HCT116 (cell line): ENCODE measurements around the gene PATL2. TPM values are rescaled to one million over a fixed set of nuclear protein-coding genes. Genes with fewer than 3 reads are reported as not detected.

ENCODE experiments used
- ATAC-seq: fragments of 200-7000 bp; cut with Tn5 transposase; 2 replicates; pipeline ENCODE4 v1.9.1; 2020; ENCODE audit warnings: mild to moderate bottlenecking, moderate library complexity
- BruUV-seq: library from RNA; stranded (reverse); fragments of 400-500 nt; replicated peaks from 2 replicates; lab custom pipeline; 2021; lab: Mats Ljungman, UMichigan
- CTCF ChIA-PET: fragments of 300-600 bp; sonication (Branson Sonifier 250); formaldehyde crosslinking; loops from one replicate; lab custom pipeline; 2021; ENCODE audit warnings: antibody characterized with exemption; lab: Charles Lee
- POLR2A ChIA-PET: fragments of 300-600, 350-600 bp; sonication (Branson Sonifier 250); formaldehyde crosslinking; loops from one replicate; lab custom pipeline; 2021; ENCODE audit warnings: antibody characterized with exemption; lab: Charles Lee
- RAD21 ChIA-PET, 2 experiments: fragments of 300-600 bp; sonication (Branson Sonifier 250); formaldehyde crosslinking; loops; one replicate each; lab custom pipeline; 2023; ENCODE audit warnings: low total read pairs in 2 of 2; ENCODE audit not compliant: uncharacterized antibody in 2 of 2, unreplicated experiment in 2 of 2, low non-redundant PET in 1 of 2; lab: Charles Lee
- DNase-seq: peaks from one replicate; pipeline ENCODE4 v3.0.0-alpha.2; 2010; ENCODE audit warnings: low read depth, low spot score
- H2AFZ ChIP-seq: fragments of 200-600 bp; shearing (Covaris generic), sonication (generic); 2 replicates; pipeline ENCODE4 v1.6.1; 2017; ENCODE audit warnings: low read depth, mixed run types, mixed read lengths, antibody characterized with exemption, low read length; ENCODE audit not compliant: poor library complexity, severe bottlenecking
- H3K27ac ChIP-seq: 2 replicates; pipeline ENCODE4 v1.5.1; 2012; ENCODE audit warnings: low read depth, low read length
- H3K27me3 ChIP-seq: fragments of 200-600 bp; sonication (generic); 2 replicates; pipeline ENCODE4 v1.6.1; 2016; ENCODE audit warnings: mixed run types, low read length, mixed read lengths; ENCODE audit not compliant: insufficient read depth
- H3K36me3 ChIP-seq, 2 experiments: fragments of 200-500 bp in 1 of 2; fragments of 200-600 bp in 1 of 2; sonication (Bioruptor generic) in 1 of 2; sonication (generic) in 1 of 2; 2 replicates each; pipeline versions ENCODE4 v1.5.1 to v1.6.1; 2014 to 2016; ENCODE audit warnings: low read length in 2 of 2, inconsistent platforms in 1 of 2, mixed read lengths in 1 of 2, mixed run types in 1 of 2; ENCODE audit not compliant: insufficient read depth in 2 of 2, control insufficient read depth in 1 of 2
- H3K4me1 ChIP-seq, 2 experiments: fragments of 200-600 bp in 1 of 2; sonication (generic) in 1 of 2; 2 replicates each; pipeline versions ENCODE4 v1.5.1 to v1.6.1; 2012 to 2017; ENCODE audit warnings: low read length in 2 of 2, inconsistent platforms in 1 of 2, mild to moderate bottlenecking in 1 of 2, mixed read lengths in 1 of 2, mixed run types in 1 of 2, moderate library complexity in 1 of 2; ENCODE audit not compliant: insufficient read depth in 2 of 2, control insufficient read depth in 1 of 2
- H3K4me2 ChIP-seq: fragments of 200-600 bp; sonication (generic); 2 replicates; pipeline ENCODE4 v1.6.1; 2017; ENCODE audit warnings: mixed run types, low read length, mixed read lengths
- H3K4me3 ChIP-seq, 2 experiments: fragments of 200-600 bp in 1 of 2; sonication (generic) in 1 of 2; replicated peaks in 1 of 2; 2 replicates each; pipeline ENCODE4 v1.5.1; 2011 to 2016; ENCODE audit warnings: low read length in 2 of 2, control low read depth in 1 of 2, low read depth in 1 of 2, mild to moderate bottlenecking in 1 of 2, mixed read lengths in 1 of 2, mixed run types in 1 of 2
- H3K79me2 ChIP-seq: fragments of 200-600 bp; sonication (generic); 2 replicates; pipeline ENCODE4 v1.6.1; 2017; ENCODE audit warnings: mild to moderate bottlenecking, mixed run types, low read length, moderate library complexity, mixed read lengths; ENCODE audit not compliant: insufficient read depth
- H3K9ac ChIP-seq: fragments of 200-600 bp; sonication (generic); 2 replicates; pipeline ENCODE4 v1.6.1; 2016; ENCODE audit warnings: low read length, mixed read lengths
- H3K9me2 ChIP-seq: fragments of 200-600 bp; sonication (generic), shearing (Covaris generic); 2 replicates; pipeline ENCODE4 v1.6.1; 2017; ENCODE audit warnings: mixed run types, mild to moderate bottlenecking, moderate library complexity; ENCODE audit not compliant: insufficient read depth
- H3K9me3 ChIP-seq, 2 experiments: fragments of 200-500 bp in 1 of 2; fragments of 200-600 bp in 1 of 2; sonication (Bioruptor generic) in 1 of 2; sonication (generic) in 1 of 2; 2 replicates each; pipeline ENCODE4 v1.6.1; 2014 to 2017; ENCODE audit warnings: low read length in 2 of 2, mixed read lengths in 2 of 2, inconsistent platforms in 1 of 2, low read depth in 1 of 2, mild to moderate bottlenecking in 1 of 2, mixed run types in 1 of 2, moderate library complexity in 1 of 2; ENCODE audit not compliant: control insufficient read depth in 1 of 2, insufficient read depth in 1 of 2
- H4K20me1 ChIP-seq: fragments of 200-600 bp; sonication (generic), shearing (Covaris generic); 2 replicates; pipeline ENCODE4 v1.6.1; 2017; ENCODE audit warnings: mixed run types, mild to moderate bottlenecking, moderate library complexity; ENCODE audit not compliant: insufficient read depth
- EGR1 ChIP-seq: IDR thresholded peaks from 2 replicates; pipeline ENCODE4 v1.6.1; 2012; ENCODE audit warnings: low read depth
- ELF1 ChIP-seq: IDR thresholded peaks from 2 replicates; pipeline ENCODE4 v1.6.1; 2012; ENCODE audit warnings: low read depth, borderline replicate concordance
- FOSL1 ChIP-seq: IDR thresholded peaks from 2 replicates; pipeline ENCODE4 v1.6.1; 2012; ENCODE audit warnings: low read depth
- POLR2AphosphoS5 ChIP-seq: IDR thresholded peaks from 2 replicates; pipeline ENCODE4 v1.6.1; 2011; ENCODE audit warnings: mild to moderate bottlenecking, low read depth, low read length, moderate library complexity
- SP1 ChIP-seq: IDR thresholded peaks from 2 replicates; pipeline ENCODE4 v1.6.1; 2012; ENCODE audit warnings: low read depth
- YY1 ChIP-seq: IDR thresholded peaks from 2 replicates; pipeline ENCODE4 v1.6.1; 2011; ENCODE audit warnings: low read length, low read depth, moderate library complexity, mild to moderate bottlenecking; ENCODE audit not compliant: insufficient replicate concordance; ENCODE audit errors: extremely low read depth
- ZBTB33 ChIP-seq: IDR thresholded peaks from 2 replicates; pipeline ENCODE4 v1.6.1; 2011; ENCODE audit warnings: mild to moderate bottlenecking, low read length, moderate library complexity; ENCODE audit not compliant: insufficient replicate concordance; ENCODE audit errors: extremely low read depth
- ZNF274 ChIP-seq: fragments of 200-500 bp; sonication (Bioruptor generic); IDR thresholded peaks from 2 replicates; pipeline ENCODE4 v1.6.1; 2014; ENCODE audit warnings: mild to moderate bottlenecking, low read depth, low read length, inconsistent platforms
- intact Hi-C: fragments of 100-400 bp; cut with micrococcal nuclease; formaldehyde crosslinking; loops from 2 replicates; pipeline ENCODE4 v1.10.0; 2022
- total RNA-seq: library from RNA; stranded (reverse); gene quantifications from one replicate; pipeline ENCODE4 v1.2.1, GENCODE V29; 2021; ENCODE audit not compliant: unreplicated experiment
- TF ChIP-seq, protein P1 (sequence below): IDR thresholded peaks from 2 replicates; pipeline ENCODE4 v1.6.1; 2012

Gene PATL2
- total RNA-seq, 1 experiment from 2014 or later: 1.2 TPM

DNA sequence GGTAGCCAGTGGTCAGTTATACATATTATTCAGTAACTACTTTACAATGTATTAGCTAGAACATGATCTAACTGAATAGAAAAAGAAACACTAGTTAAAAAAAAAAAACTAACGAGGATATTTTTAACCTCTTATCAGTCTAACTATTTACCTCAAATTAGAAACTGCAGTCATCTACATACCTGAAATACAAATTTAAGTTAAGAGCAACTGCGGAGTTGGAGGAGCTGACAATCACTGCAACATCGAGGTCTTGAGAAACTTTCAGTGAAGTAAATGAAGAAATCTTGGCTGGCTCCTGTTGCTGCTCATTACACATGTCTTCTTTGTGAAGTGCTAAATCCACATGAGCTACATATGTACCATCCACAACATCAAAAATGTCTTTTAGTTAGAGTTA is 54.2 kb downstream of the PATL2 start:
- no peak overlapping the region for H3K9ac ChIP-seq
- peaks cover 24 to 27% of the 10 kb centered on the region in 2 experiments for H3K36me3 ChIP-seq
- CTCF ChIA-PET: no interaction called here
- no peak overlapping the region for H3K4me2 ChIP-seq
- H3K4me3 ChIP-seq: no peak overlapping the region
- H3K79me2 ChIP-seq: peaks cover 15% of the 10 kb centered on the region; the same call in 1 of the 2 replicates
- POLR2A ChIA-PET: no interaction called here
- TF ChIP-seq, protein P1, sequence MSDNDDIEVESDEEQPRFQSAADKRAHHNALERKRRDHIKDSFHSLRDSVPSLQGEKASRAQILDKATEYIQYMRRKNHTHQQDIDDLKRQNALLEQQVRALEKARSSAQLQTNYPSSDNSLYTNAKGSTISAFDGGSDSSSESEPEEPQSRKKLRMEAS: no peak
- no peak for TF ChIP-seq FOSL1
- TF ChIP-seq EGR1: no peak
- TF ChIP-seq ZBTB33: no peak
- TF ChIP-seq POLR2AphosphoS5: no peak
- no peak for TF ChIP-seq ELF1
- H3K4me1 ChIP-seq: peaks cover 0 to 1% of the 10 kb centered on the region in 2 experiments; a peak in 2 of 4 replicates
- no peaks in the 10 kb centered on the region for H3K9me3 ChIP-seq
- no peak for ATAC-seq
- RAD21 ChIA-PET: no interaction called here
- no peak overlapping the region for H2AFZ ChIP-seq
- no peak for DNase-seq
- H3K27ac ChIP-seq: no peak overlapping the region
- H3K27me3 ChIP-seq: no peaks in the 10 kb centered on the region
- no peaks in the 10 kb centered on the region for H4K20me1 ChIP-seq
- no peaks in the 10 kb centered on the region for H3K9me2 ChIP-seq
- BruUV-seq: no TSS peak
- intact Hi-C loops: loop anchor here (10.0 kb wide), 1 partner anchor 62 kb away; no protein-coding TSS in a partner anchor

DNA sequence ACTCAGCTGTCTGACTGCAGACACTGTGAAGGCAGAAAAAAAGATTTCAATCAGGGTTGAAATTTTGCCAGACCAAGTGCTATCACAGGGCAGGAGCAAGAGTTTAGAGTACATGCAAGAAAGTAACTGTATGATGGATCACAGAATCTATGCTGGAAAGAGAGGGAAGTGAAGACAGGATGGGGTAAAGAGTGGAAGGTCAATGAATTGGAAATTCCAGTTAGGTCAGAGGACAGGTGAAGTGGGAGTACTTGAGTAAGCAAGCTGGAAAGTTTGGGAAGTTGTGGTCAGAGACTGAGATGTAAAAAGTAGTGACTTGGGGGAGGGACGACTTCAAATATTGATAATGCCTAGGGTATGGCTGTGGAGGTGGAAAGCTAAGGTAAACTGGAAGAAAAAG is 54.8 kb downstream of the PATL2 start:
- peaks cover 29 to 33% of the 10 kb centered on the region in 2 experiments for H3K36me3 ChIP-seq
- POLR2A ChIA-PET: no interaction called here
- TF ChIP-seq YY1: no peak
- no peak for TF ChIP-seq SP1
- TF ChIP-seq EGR1: no peak
- TF ChIP-seq, protein P1: no peak
- TF ChIP-seq ZNF274: no peak
- TF ChIP-seq, all 23 proteins: peak for 0
- ChIA-PET CTCF (no interaction called here), RAD21 (no interaction called here)
- Histone ChIP-seq H3K79me2 (peaks cover 9% of the 10 kb centered on the region; the same call in 1 of the 2 replicates), H3K4me1 (no peaks in the 10 kb centered on the region), H3K9me2 (no peaks in the 10 kb centered on the region), H3K27ac (no peak overlapping the region), H4K20me1 (no peaks in the 10 kb centered on the region), H2AFZ (no peak overlapping the region), H3K9ac (no peak overlapping the region), H3K4me2 (no peak overlapping the region), H3K9me3 (no peaks in the 10 kb centered on the region), H3K4me3 (no peak overlapping the region), H3K27me3 (no peaks in the 10 kb centered on the region)
- DNase-seq: no peak
- BruUV-seq: no TSS peak
- intact Hi-C loops: loop anchor here (10.0 kb wide), 1 partner anchor 61 kb away; no protein-coding TSS in a partner anchor
- ATAC-seq: no peak
